Loucy (cell line): ENCODE results near the gene ZDHHC21.

Experiments used
- H2AFZ ChIP-seq: fragments of 200-600 bp; sonication (generic); 2 replicates; pipeline ENCODE4 v1.6.0; 2016; ENCODE audit warnings: antibody characterized with exemption, mild to moderate bottlenecking, low read length, moderate library complexity
- H3F3A ChIP-seq: fragments of 200-600 bp; 2 replicates; pipeline ENCODE4 v1.6.0; 2016; ENCODE audit warnings: antibody characterized with exemption, low read depth, mild to moderate bottlenecking
- H3K27me3 ChIP-seq: fragments of 200-600 bp; sonication (generic); 2 replicates; pipeline ENCODE4 v1.6.1; 2014; ENCODE audit warnings: low read length, mild to moderate bottlenecking; ENCODE audit not compliant: insufficient read depth, poor library complexity, severe bottlenecking
- H3K36me3 ChIP-seq: fragments of 200-600 bp; sonication (generic); 2 replicates; pipeline ENCODE4 v1.6.1; 2016; ENCODE audit warnings: low read length; ENCODE audit not compliant: insufficient read depth
- H3K4me1 ChIP-seq: fragments of 200-600 bp; sonication (generic); 2 replicates; pipeline ENCODE4 v1.5.1; 2014; ENCODE audit warnings: low read length, mild to moderate bottlenecking; ENCODE audit not compliant: insufficient read depth, poor library complexity, severe bottlenecking
- H3K4me2 ChIP-seq: fragments of 200-600 bp; sonication (generic); 2 replicates; pipeline ENCODE4 v1.6.0; 2014; ENCODE audit warnings: antibody characterized with exemption, low read length, low read depth, mild to moderate bottlenecking; ENCODE audit not compliant: poor library complexity, severe bottlenecking
- H3K4me3 ChIP-seq: fragments of 200-600 bp; sonication (generic); 2 replicates; pipeline ENCODE4 v1.5.1; 2014; ENCODE audit warnings: low read length, mild to moderate bottlenecking, mixed read lengths; ENCODE audit not compliant: poor library complexity, severe bottlenecking
- H3K79me2 ChIP-seq: fragments of 200-600 bp; sonication (generic); 2 replicates; pipeline ENCODE4 v1.6.1; 2014; ENCODE audit warnings: low read length; ENCODE audit not compliant: insufficient read depth
- H3K9ac ChIP-seq: fragments of 200-600 bp; sonication (generic); 2 replicates; pipeline ENCODE4 v1.6.0; 2014; ENCODE audit warnings: mild to moderate bottlenecking, low read depth, low read length, moderate library complexity; ENCODE audit not compliant: poor library complexity, severe bottlenecking
- H3K9me2 ChIP-seq: fragments of 200-600 bp; sonication (generic); replicated peaks from 2 replicates; pipeline ENCODE4 v1.6.1; 2016; ENCODE audit warnings: low read depth, low read length, mixed read lengths
- H3K9me3 ChIP-seq: fragments of 200-600 bp; sonication (generic); 2 replicates; pipeline ENCODE4 v1.6.1; 2014; ENCODE audit warnings: mild to moderate bottlenecking, antibody characterized with exemption, low read length, low read depth; ENCODE audit not compliant: insufficient read depth
- H4K20me1 ChIP-seq: fragments of 200-600 bp; sonication (generic); 2 replicates; pipeline ENCODE4 v1.6.0; 2014; ENCODE audit warnings: antibody characterized with exemption, low read length, mild to moderate bottlenecking; ENCODE audit not compliant: insufficient read depth, poor library complexity, severe bottlenecking
- EZH2phosphoT487 ChIP-seq: fragments of 200-600 bp; IDR thresholded peaks from 2 replicates; pipeline ENCODE4 v1.6.1; 2018; ENCODE audit warnings: antibody characterized with exemption, mild to moderate bottlenecking, moderate library complexity, borderline replicate concordance
- TF ChIP-seq, protein P1 (sequence below): fragments of 200-600 bp; sonication (generic); conservative IDR thresholded peaks from 2 replicates; pipeline ENCODE4 v1.5.1; 2014; ENCODE audit warnings: mild to moderate bottlenecking, antibody characterized with exemption, low read length

ZDHHC21 gene

DNA sequence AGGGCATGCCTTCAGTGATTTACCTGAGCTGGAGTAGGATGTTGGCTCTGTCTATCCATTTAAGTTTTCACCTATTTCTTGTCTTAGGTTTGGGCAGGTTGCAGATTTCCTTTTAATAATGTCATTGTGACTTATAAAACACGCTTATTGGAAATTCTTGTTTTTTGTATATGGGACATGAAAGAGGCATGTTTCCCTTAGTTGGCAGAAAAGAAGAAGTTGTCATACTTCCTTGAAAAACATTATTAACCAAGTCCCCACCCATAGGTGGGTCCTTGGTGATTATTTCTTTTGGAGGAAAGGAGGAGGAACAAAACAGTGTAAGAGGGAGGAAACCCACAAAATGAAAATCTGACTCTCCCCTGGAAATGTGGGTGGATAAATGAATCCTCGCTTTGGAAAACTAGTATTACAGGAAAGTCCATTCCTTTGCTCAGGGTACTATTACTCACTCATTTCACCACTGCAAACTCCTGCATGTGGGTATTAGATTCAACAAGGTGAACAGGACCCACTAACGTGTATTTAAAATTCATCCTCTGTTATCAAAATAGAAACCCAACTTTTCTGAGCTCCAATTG, 20.0 kb upstream of the ZDHHC21 start:
- H3F3A ChIP-seq = no peaks in the 10 kb centered on the region
- no peaks in the 10 kb centered on the region for H3K4me1 ChIP-seq
- H3K9ac ChIP-seq = no peak overlapping the region
- no peak overlapping the region for H2AFZ ChIP-seq
- no peak overlapping the region for H3K4me3 ChIP-seq
- no peaks in the 10 kb centered on the region for H4K20me1 ChIP-seq
- no peaks in the 10 kb centered on the region for H3K36me3 ChIP-seq
- no peaks in the 10 kb centered on the region for H3K27me3 ChIP-seq
- 0 out of 2 replicates have a peak, but pooled peaks cover 3% of the 10 kb centered on the region for H3K9me3 ChIP-seq
- no peaks in the 10 kb centered on the region for H3K9me2 ChIP-seq
- TF ChIP-seq, protein P1, sequence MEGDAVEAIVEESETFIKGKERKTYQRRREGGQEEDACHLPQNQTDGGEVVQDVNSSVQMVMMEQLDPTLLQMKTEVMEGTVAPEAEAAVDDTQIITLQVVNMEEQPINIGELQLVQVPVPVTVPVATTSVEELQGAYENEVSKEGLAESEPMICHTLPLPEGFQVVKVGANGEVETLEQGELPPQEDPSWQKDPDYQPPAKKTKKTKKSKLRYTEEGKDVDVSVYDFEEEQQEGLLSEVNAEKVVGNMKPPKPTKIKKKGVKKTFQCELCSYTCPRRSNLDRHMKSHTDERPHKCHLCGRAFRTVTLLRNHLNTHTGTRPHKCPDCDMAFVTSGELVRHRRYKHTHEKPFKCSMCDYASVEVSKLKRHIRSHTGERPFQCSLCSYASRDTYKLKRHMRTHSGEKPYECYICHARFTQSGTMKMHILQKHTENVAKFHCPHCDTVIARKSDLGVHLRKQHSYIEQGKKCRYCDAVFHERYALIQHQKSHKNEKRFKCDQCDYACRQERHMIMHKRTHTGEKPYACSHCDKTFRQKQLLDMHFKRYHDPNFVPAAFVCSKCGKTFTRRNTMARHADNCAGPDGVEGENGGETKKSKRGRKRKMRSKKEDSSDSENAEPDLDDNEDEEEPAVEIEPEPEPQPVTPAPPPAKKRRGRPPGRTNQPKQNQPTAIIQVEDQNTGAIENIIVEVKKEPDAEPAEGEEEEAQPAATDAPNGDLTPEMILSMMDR = no peak
- no peak for TF ChIP-seq EZH2phosphoT487
- H3K4me2 ChIP-seq = no peak overlapping the region
- H3K79me2 ChIP-seq = no peaks in the 10 kb centered on the region

DNA sequence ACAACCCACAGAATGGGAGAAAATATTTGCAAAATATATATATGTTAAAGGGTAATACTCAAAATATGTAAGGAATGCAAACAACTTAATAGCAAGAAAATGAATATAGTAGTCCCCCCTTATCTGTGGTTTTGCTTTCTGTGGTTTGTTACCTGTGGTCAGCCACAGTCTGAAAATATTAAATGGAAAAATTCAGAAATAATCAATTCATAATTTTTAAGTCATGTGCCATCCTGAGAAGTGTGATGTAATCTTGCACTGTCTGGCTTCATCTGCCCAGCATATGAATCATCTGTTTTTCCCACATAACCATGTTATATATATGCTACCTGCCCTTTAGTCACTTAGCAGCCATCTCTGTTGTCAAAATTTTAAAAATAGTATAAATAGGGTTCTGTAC, 17.6 kb upstream of the ZDHHC21 start:
- TF ChIP-seq, protein P1 = no peak
- TF ChIP-seq EZH2phosphoT487 = no peak
- no peak overlapping the region for H3K4me2 ChIP-seq
- H3K4me3 ChIP-seq = no peak overlapping the region
- H3K36me3 ChIP-seq = no peaks in the 10 kb centered on the region
- H4K20me1 ChIP-seq = no peaks in the 10 kb centered on the region
- no peaks in the 10 kb centered on the region for H3K4me1 ChIP-seq
- H3K9me3 ChIP-seq = 0 out of 2 replicates have a peak, but pooled peaks cover 5% of the 10 kb centered on the region
- H3K9me2 ChIP-seq = no peaks in the 10 kb centered on the region
- H3F3A ChIP-seq = no peaks in the 10 kb centered on the region
- H3K79me2 ChIP-seq = no peaks in the 10 kb centered on the region
- H3K9ac ChIP-seq = no peak overlapping the region
- H3K27me3 ChIP-seq = no peaks in the 10 kb centered on the region
- no peak overlapping the region for H2AFZ ChIP-seq

GRCh38 chr9:14706530-14707140, 13.4 kb upstream of the ZDHHC21 start:
- H3K79me2 ChIP-seq = no peaks in the 10 kb centered on the region
- no peaks in the 10 kb centered on the region for H3K9me2 ChIP-seq
- H3K9me3 ChIP-seq = peaks cover 11% of the 10 kb centered on the region; the same call in 1 of the 2 replicates
- no peaks in the 10 kb centered on the region for H3F3A ChIP-seq
- H3K27me3 ChIP-seq = peaks cover 3% of the 10 kb centered on the region
- no peak overlapping the region for H3K4me2 ChIP-seq
- H4K20me1 ChIP-seq = no peaks in the 10 kb centered on the region
- no peak overlapping the region for H3K4me3 ChIP-seq
- no peak overlapping the region for H3K9ac ChIP-seq
- no peaks in the 10 kb centered on the region for H3K4me1 ChIP-seq
- no peaks in the 10 kb centered on the region for H3K36me3 ChIP-seq
- TF ChIP-seq EZH2phosphoT487 = no peak
- TF ChIP-seq, protein P1 = no peak
- no peak overlapping the region for H2AFZ ChIP-seq
